CD4-positive, alpha-beta T cell treated with Interleukin-4 for 4 hours (primary cell): ENCODE measurements around the gene SLC25A43.
"Not testable (repeated sequence)": the region's sequence is repeated elsewhere in the genome, so short reads cannot be mapped to it uniquely, and the experiment has no call there.

ENCODE experiments used
- DNase-seq: peaks from one replicate; pipeline ENCODE4 v3.0.0-alpha.2; 2020

Gene SLC25A43

GRCh38 chrX:119410027-119410819, 11.1 kb downstream of the SLC25A43 start:
- DNase-seq, result no peak

GRCh38 chrX:119410854-119411253, 11.7 kb downstream of the SLC25A43 start:
- DNase-seq, result no peak

GRCh38 chrX:119411959-119412358, 12.8 kb downstream of the SLC25A43 start:
- no peak for DNase-seq

- DNase-seq, result no peak
Measured at GRCh38 chrX:119417376-119417775, 18.2 kb downstream of the SLC25A43 start.

GRCh38 chrX:119417842-119418241, 18.7 kb downstream of the SLC25A43 start:
- DNase-seq, result no peak

- DNase-seq, result no peak
Measured at GRCh38 chrX:119419146-119419545, 20.0 kb downstream of the SLC25A43 start.

GRCh38 chrX:119419898-119420297, 20.8 kb downstream of the SLC25A43 start:
- DNase-seq, result no peak

- no peak for DNase-seq
Measured at GRCh38 chrX:119421016-119421705, 22.0 kb downstream of the SLC25A43 start.

- DNase-seq, result no peak
Measured at GRCh38 chrX:119423631-119424030, 24.5 kb downstream of the SLC25A43 start.

GRCh38 chrX:119424999-119425398, 25.9 kb downstream of the SLC25A43 start:
- no peak for DNase-seq

GRCh38 chrX:119427024-119427794, 28.1 kb downstream of the SLC25A43 start:
- DNase-seq, result no peak

GRCh38 chrX:119427795-119428185, 28.7 kb downstream of the SLC25A43 start:
- no peak for DNase-seq

GRCh38 chrX:119429471-119429870, 30.3 kb downstream of the SLC25A43 start:
- DNase-seq, result no peak

- not testable (repeated sequence) for DNase-seq
Measured at GRCh38 chrX:119441295-119441694, 42.2 kb downstream of the SLC25A43 start.

GRCh38 chrX:119442286-119442685, 43.1 kb downstream of the SLC25A43 start:
- no peak for DNase-seq

- DNase-seq, result no peak
Measured at GRCh38 chrX:119453202-119453601, 54.1 kb downstream of the SLC25A43 start.

GRCh38 chrX:119455264-119455663, 56.1 kb downstream of the SLC25A43 start:
- no peak for DNase-seq

GRCh38 chrX:119459181-119459580, 60.0 kb downstream of the SLC25A43 start:
- DNase-seq, result no peak

- no peak for DNase-seq
Measured at GRCh38 chrX:119465555-119465954, 66.4 kb downstream of the SLC25A43 start.

GRCh38 chrX:119466970-119467369, 67.8 kb downstream of the SLC25A43 start:
- DNase-seq, result no peak

GRCh38 chrX:119467433-119467832, 68.3 kb downstream of the SLC25A43 start:
- DNase-seq, result no peak

GRCh38 chrX:119467842-119468550, 68.9 kb downstream of the SLC25A43 start, which contains the start of gene SLC25A5:
Gene SLC25A5, plus strand, starts transcription at chrX:119468444. Its CDS starts 72 bp downstream, at chrX:119468516.
- DNase-seq, result peak; percentile 80
